Immature natural killer cell (primary cell): ENCODE results near the gene TIMM9. TPM values are rescaled to one million over a fixed set of nuclear protein-coding genes. Genes with fewer than 3 reads are reported as not detected.
"Not testable (repeated sequence)": the region's sequence is repeated elsewhere in the genome, so short reads cannot be mapped to it uniquely, and the experiment has no call there.

Experiments used
- DNase-seq, 3 donors: peaks; one replicate each; pipeline ENCODE4 v3.0.0; 2022; ENCODE audit warnings: mixed read lengths in 1 of 3
- H3K27ac Mint-ChIP-seq, 6 donors: one replicate each; pipeline ENCODE4 v1.8.0; 2020; ENCODE audit warnings: mixed read lengths in 6 of 6, mild to moderate bottlenecking in 5 of 6, inconsistent platforms in 4 of 6, moderate library complexity in 3 of 6
- H3K27me3 Mint-ChIP-seq, 3 donors: one replicate each; pipeline ENCODE4 v1.8.0; 2020 to 2021; ENCODE audit warnings: low read depth in 3 of 3, mild to moderate bottlenecking in 3 of 3, mixed read lengths in 3 of 3, moderate library complexity in 3 of 3, inconsistent platforms in 1 of 3
- H3K36me3 Mint-ChIP-seq, 3 donors: one replicate each; pipeline ENCODE4 v1.8.0; 2020; ENCODE audit warnings: mixed read lengths in 3 of 3, inconsistent platforms in 2 of 3, mild to moderate bottlenecking in 2 of 3
- H3K4me1 Mint-ChIP-seq, 2 donors: one replicate each; pipeline ENCODE4 v1.8.0; 2020; ENCODE audit warnings: inconsistent platforms in 2 of 2, mild to moderate bottlenecking in 2 of 2, mixed read lengths in 2 of 2, moderate library complexity in 1 of 2
- H3K4me3 Mint-ChIP-seq, 5 donors: one replicate each; pipeline ENCODE4 v1.8.0; 2020; ENCODE audit warnings: mild to moderate bottlenecking in 5 of 5, mixed read lengths in 5 of 5, inconsistent platforms in 3 of 5, moderate library complexity in 3 of 5
- H3K9me3 Mint-ChIP-seq, 6 donors: one replicate each; pipeline ENCODE4 v1.8.0; 2020; ENCODE audit warnings: mild to moderate bottlenecking in 6 of 6, mixed read lengths in 6 of 6, inconsistent platforms in 4 of 6, moderate library complexity in 3 of 6
- polyA plus RNA-seq, 3 donors: library from polyadenylated mRNA; unstranded; fragments of 300-500 nt; fragmentation: Illumina TruSeq; gene quantifications; one replicate each; pipeline ENCODE4 v1.2.3, GENCODE V29; 2021

The TIMM9 gene
- polyA plus RNA-seq, 3 donors from 2014 or later, result 21.0 to 51.8 (median 48.8) TPM

GRCh38 chr14:58428118-58428683 is 870 bp upstream of the TIMM9 start:
- H3K36me3 Mint-ChIP-seq, result peaks cover 3 to 8% (median 5%) of the 10 kb centered on the region in 3 donors
- peaks cover 36 to 49% of the 10 kb centered on the region in 2 donors for H3K4me1 Mint-ChIP-seq
- peak overlapping the region; percentile 93 to 99 (median 95) for H3K27ac Mint-ChIP-seq
- peak overlapping the region; percentile 86 to 93 (median 90) for H3K4me3 Mint-ChIP-seq
- H3K27me3 Mint-ChIP-seq, result peaks cover 8 to 18% (median 16%) of the 10 kb centered on the region in 3 donors
- peaks cover 0 to 2% (median 0%) of the 10 kb centered on the region in 6 donors for H3K9me3 Mint-ChIP-seq
- DNase-seq, result no peak

GRCh38 chr14:58426670-58427280 is 556 bp downstream of the TIMM9 start:
- Mint-ChIP-seq H3K27ac (peak overlapping the region; percentile 93 to 99 (median 95)), H3K9me3 (peaks cover 0 to 2% (median 0%) of the 10 kb centered on the region in 6 donors), H3K36me3 (peaks cover under 1 to 4% (median 2%) of the 10 kb centered on the region in 3 donors), H3K4me3 (peak overlapping the region; percentile 86 to 93 (median 90)), H3K4me1 (peaks cover 36 to 49% of the 10 kb centered on the region in 2 donors), H3K27me3 (peaks cover 8 to 18% (median 16%) of the 10 kb centered on the region in 3 donors)
- no peak for DNase-seq

GRCh38 chr14:58416934-58417333 is 10.4 kb downstream of the TIMM9 start:
- peaks cover 7 to 33% (median 14%) of the 10 kb centered on the region in 3 donors for H3K36me3 Mint-ChIP-seq
- DNase-seq, H3K9me3 Mint-ChIP-seq, H3K27me3 Mint-ChIP-seq, H3K4me3 Mint-ChIP-seq: not testable (repeated sequence)
- peaks cover 5 to 15% of the 10 kb centered on the region in 2 donors for H3K4me1 Mint-ChIP-seq
- peak overlapping the region in 2 of 6 donors; percentile 39 to 50 for H3K27ac Mint-ChIP-seq

GRCh38 chr14:58415636-58416547 is 11.4 kb downstream of the TIMM9 start:
- Mint-ChIP-seq H3K4me1 (peaks cover 5 to 15% of the 10 kb centered on the region in 2 donors), H3K27ac (peak overlapping the region in 1 of 6 donors; percentile 20), H3K27me3 (no peaks in the 10 kb centered on the region), H3K4me3 (no peak overlapping the region), H3K9me3 (no peaks in the 10 kb centered on the region), H3K36me3 (peaks cover 11 to 32% (median 14%) of the 10 kb centered on the region in 3 donors)
- DNase-seq, result no peak

- Mint-ChIP-seq H3K4me1 (peaks cover 5 to 15% of the 10 kb centered on the region in 2 donors), H3K4me3 (no peak overlapping the region), H3K27me3 (no peaks in the 10 kb centered on the region), H3K9me3 (no peaks in the 10 kb centered on the region), H3K27ac (no peak overlapping the region), H3K36me3 (peaks cover 10 to 35% (median 11%) of the 10 kb centered on the region in 3 donors)
- no peak for DNase-seq
Measured at GRCh38 chr14:58414845-58415244, 12.5 kb downstream of the TIMM9 start.

- H3K9me3 Mint-ChIP-seq, result no peaks in the 10 kb centered on the region
- H3K36me3 Mint-ChIP-seq, result peaks cover 9 to 27% (median 13%) of the 10 kb centered on the region in 3 donors
- no peak overlapping the region for H3K27ac Mint-ChIP-seq
- H3K4me1 Mint-ChIP-seq, result no peaks in the 10 kb centered on the region
- no peak for DNase-seq
- no peak overlapping the region for H3K4me3 Mint-ChIP-seq
- no peaks in the 10 kb centered on the region for H3K27me3 Mint-ChIP-seq
Measured at GRCh38 chr14:58408681-58409215, 18.6 kb downstream of the TIMM9 start.

- Mint-ChIP-seq H3K27me3 (no peaks in the 10 kb centered on the region), H3K9me3 (no peaks in the 10 kb centered on the region), H3K4me3 (no peak overlapping the region), H3K27ac (no peak overlapping the region), H3K4me1 (peaks cover under 1 to 3% of the 10 kb centered on the region in 2 donors), H3K36me3 (peaks cover 0 to 7% (median 0%) of the 10 kb centered on the region in 3 donors)
- DNase-seq, result no peak
Measured at GRCh38 chr14:58401587-58401986, 25.7 kb downstream of the TIMM9 start.

GRCh38 chr14:58398895-58399294 is 28.4 kb downstream of the TIMM9 start:
- no peak overlapping the region for H3K27ac Mint-ChIP-seq
- peaks cover 13% of the 10 kb centered on the region in 2 donors for H3K4me1 Mint-ChIP-seq
- H3K27me3 Mint-ChIP-seq, result peaks cover 4 to 8% (median 7%) of the 10 kb centered on the region in 3 donors
- no peaks in the 10 kb centered on the region for H3K9me3 Mint-ChIP-seq
- no peak for DNase-seq
- peaks cover 0 to 3% (median 0%) of the 10 kb centered on the region in 3 donors for H3K36me3 Mint-ChIP-seq
- no peak overlapping the region for H3K4me3 Mint-ChIP-seq

- peaks cover 13% of the 10 kb centered on the region in 2 donors for H3K4me1 Mint-ChIP-seq
- no peaks in the 10 kb centered on the region for H3K9me3 Mint-ChIP-seq
- peaks cover 0 to 3% (median 0%) of the 10 kb centered on the region in 3 donors for H3K36me3 Mint-ChIP-seq
- no peak overlapping the region for H3K4me3 Mint-ChIP-seq
- DNase-seq, result no peak
- H3K27ac Mint-ChIP-seq, result peak overlapping the region in 1 of 6 donors; percentile 18
- H3K27me3 Mint-ChIP-seq, result peaks cover 4 to 8% (median 7%) of the 10 kb centered on the region in 3 donors
Measured at GRCh38 chr14:58398495-58398894, 28.8 kb downstream of the TIMM9 start.

- H3K36me3 Mint-ChIP-seq, result peaks cover 0 to 3% (median 0%) of the 10 kb centered on the region in 3 donors
- no peak for DNase-seq
- peaks cover 4 to 8% (median 7%) of the 10 kb centered on the region in 3 donors for H3K27me3 Mint-ChIP-seq
- H3K4me3 Mint-ChIP-seq, result peak overlapping the region in 3 of 5 donors; percentile 74 to 85 (median 83)
- H3K9me3 Mint-ChIP-seq, result no peaks in the 10 kb centered on the region
- H3K4me1 Mint-ChIP-seq, result peaks cover 13% of the 10 kb centered on the region in 2 donors
- peak overlapping the region; percentile 14 to 88 (median 42) for H3K27ac Mint-ChIP-seq
Measured at GRCh38 chr14:58397156-58397555, 30.2 kb downstream of the TIMM9 start.

GRCh38 chr14:58395812-58396788 is 31.2 kb downstream of the TIMM9 start, which contains the start of gene TOMM20L:
Gene TOMM20L (plus strand): TSS chr14:58395930. CDS start chr14:58395958, 28 bp downstream.
- DNase-seq, result peak; percentile 79 to 84 (median 82)
- H3K27ac Mint-ChIP-seq, result peak within 1 kb of the TSS; percentile 62 to 92 (median 90)
- H3K36me3 Mint-ChIP-seq, result no peaks in the 10 kb centered on the region
- H3K4me1 Mint-ChIP-seq, result peaks cover 13% of the 10 kb centered on the region in 2 donors
- H3K4me3 Mint-ChIP-seq, result peak within 1 kb of the TSS; percentile 85 to 88 (median 87)
- H3K9me3 Mint-ChIP-seq, result no peaks in the 10 kb centered on the region
- peaks cover 4 to 8% (median 7%) of the 10 kb centered on the region in 3 donors for H3K27me3 Mint-ChIP-seq

- Mint-ChIP-seq H3K36me3 (no peaks in the 10 kb centered on the region), H3K4me3 (peak overlapping the region; percentile 76 to 88 (median 85))
- DNase-seq, result no peak
Measured at GRCh38 chr14:58395562-58395811, 31.8 kb downstream of the TIMM9 start.

More at GRCh38 chr14:58395562-58395811, 31.8 kb downstream of the TIMM9 start:
- Mint-ChIP-seq H3K27ac (peak overlapping the region; percentile 62 to 92 (median 88)), H3K27me3 (peaks cover 4 to 8% (median 7%) of the 10 kb centered on the region in 3 donors), H3K9me3 (no peaks in the 10 kb centered on the region), H3K4me1 (peaks cover 13% of the 10 kb centered on the region in 2 donors)
